Fibroblast of gingiva (primary cell): ENCODE measurements around the gene SNX11.

ENCODE experiments used
- DNase-seq: peaks from one replicate; pipeline ENCODE4 v3.0.0-alpha.2; 2011; ENCODE audit warnings: low read depth

The SNX11 gene

DNA sequence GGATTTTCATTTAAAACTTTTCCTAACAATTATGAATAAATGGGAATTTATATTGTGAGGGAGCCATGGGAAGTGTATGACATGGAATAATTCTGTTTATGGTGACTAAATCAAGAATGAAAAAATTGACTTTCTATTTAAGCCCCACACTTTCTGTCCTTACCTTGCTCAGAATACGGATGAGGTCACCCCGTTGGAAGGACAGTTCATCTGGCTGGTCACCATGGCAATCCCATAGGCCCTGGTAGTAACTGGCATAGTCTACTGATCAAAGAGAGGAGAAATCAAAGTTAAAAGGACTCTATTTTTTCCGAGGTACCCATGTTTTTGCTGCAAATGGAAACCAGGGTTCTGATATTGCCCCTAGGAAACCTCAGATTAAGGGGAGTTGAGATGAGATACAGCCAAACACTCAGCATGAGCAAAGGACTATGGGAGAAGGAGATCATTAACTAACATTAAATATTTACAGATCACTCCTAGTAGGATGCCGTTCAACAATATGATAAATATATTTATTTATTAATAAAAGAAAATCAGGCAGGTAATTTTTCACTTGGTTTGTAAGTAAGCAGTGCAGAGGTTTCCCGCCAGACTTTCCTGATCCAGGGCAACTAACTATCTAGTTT lies 54.9 kb downstream of the SNX11 start:
- DNase-seq, result no peak

DNA sequence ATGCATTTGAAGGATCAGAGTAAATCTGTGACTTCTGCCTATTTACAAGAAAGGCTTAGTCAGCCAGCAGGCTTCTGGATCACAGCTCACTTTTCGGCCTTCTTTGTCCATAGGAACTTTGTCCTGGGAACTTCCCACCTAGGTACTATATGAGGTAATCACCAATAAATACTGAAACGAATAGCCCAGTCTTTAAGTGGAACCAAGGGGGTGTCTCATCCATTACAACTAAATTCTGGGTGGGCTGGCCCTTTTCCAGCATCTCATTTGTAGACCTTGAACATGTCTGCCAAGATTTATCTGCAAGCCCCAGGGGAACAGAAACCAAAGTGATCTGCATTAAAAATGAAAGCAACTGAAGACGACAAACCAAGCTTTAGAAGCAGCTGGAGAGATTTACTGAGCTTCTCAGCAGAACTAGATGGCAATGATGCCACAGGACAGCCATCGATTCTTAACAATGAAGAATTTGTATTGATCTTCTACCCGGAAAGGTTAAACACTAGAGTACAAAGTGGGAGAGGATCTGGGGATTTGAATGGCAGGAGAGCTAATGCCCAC lies 55.5 kb downstream of the SNX11 start:
- DNase-seq, result no peak

DNA sequence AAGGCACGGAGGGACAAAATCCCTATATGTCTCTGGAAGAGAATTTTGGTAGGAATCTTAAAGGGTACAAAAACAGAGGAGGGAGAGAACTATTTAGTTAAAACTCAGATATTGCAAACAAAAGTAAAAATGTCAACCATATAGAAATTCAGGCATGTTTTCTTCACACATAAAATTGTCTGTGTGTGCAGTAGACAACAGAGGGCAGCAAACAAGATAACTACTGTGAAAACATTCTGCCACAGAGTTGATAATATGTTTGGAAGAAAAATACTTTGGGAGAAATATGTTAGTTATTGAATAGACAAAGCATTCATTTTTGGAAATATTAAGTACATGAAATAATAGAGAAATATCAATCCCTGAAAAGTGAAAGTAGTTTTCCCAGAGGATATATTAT lies 56.2 kb downstream of the SNX11 start:
- no peak for DNase-seq

DNA sequence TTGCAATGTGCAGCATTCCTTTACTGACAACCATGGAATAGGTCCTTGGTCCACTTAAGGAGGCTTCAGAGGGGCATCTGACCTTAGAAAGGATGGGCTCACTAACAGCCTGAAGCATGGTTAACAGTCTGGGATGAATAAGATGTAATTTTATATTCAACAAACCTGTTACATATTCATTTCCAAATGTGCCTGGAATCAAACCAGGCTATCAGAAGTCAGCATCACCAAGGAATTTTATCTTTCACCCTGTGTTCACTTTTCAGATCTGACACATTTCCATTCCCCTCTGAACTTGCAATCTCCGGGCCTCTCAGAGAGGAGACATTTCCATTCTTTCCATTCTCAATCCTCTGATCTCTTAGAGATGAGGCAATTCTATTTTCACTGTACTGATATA lies 62.4 kb downstream of the SNX11 start:
- no peak for DNase-seq
